Measurements from ENCODE around the gene NXPE4.
"Not testable (repeated sequence)": the region's sequence is repeated elsewhere in the genome, so short reads cannot be mapped to it uniquely, and the experiment has no call there.

NXPE4 gene

GRCh38 chr11:114614127-114614720 is 18.6 kb upstream of the NXPE4 start:
- H3K4me3 ChIP-seq (ENCODE audit: low read depth, low read length) = no peak overlapping the region
- TF ChIP-seq CTCF (IDR thresholded peaks at IDR 0.05; ENCODE audit: low read depth, low read length) = no peak

- not testable (repeated sequence) for H3K4me3 ChIP-seq (ENCODE audit: low read depth, low read length)
Observed at GRCh38 chr11:114613094-114613493, 17.5 kb upstream of the NXPE4 start.

GRCh38 chr11:114612686-114613085 is 17.1 kb upstream of the NXPE4 start:
- H3K4me3 ChIP-seq (ENCODE audit: low read depth, low read length) = no peak overlapping the region
- no peak for TF ChIP-seq CTCF (IDR thresholded peaks at IDR 0.05; ENCODE audit: low read depth, low read length)

- H3K4me3 ChIP-seq (ENCODE audit: low read depth, low read length) = not testable (repeated sequence)
Observed at GRCh38 chr11:114612199-114612598, 16.6 kb upstream of the NXPE4 start.

- no peak overlapping the region for H3K4me3 ChIP-seq (ENCODE audit: low read depth, low read length)
- TF ChIP-seq CTCF (IDR thresholded peaks at IDR 0.05; ENCODE audit: low read depth, low read length) = no peak
Observed at GRCh38 chr11:114610984-114611944, 15.7 kb upstream of the NXPE4 start.

- H3K4me3 ChIP-seq (ENCODE audit: low read depth, low read length) = no peak overlapping the region
- no peak for TF ChIP-seq CTCF (IDR thresholded peaks at IDR 0.05; ENCODE audit: low read depth, low read length)
Observed at GRCh38 chr11:114610550-114610949, 15.0 kb upstream of the NXPE4 start.

GRCh38 chr11:114609429-114609828 is 13.8 kb upstream of the NXPE4 start:
- H3K4me3 ChIP-seq (ENCODE audit: low read depth, low read length) = no peak overlapping the region
- TF ChIP-seq CTCF (IDR thresholded peaks at IDR 0.05; ENCODE audit: low read depth, low read length) = no peak

GRCh38 chr11:114608605-114609004 is 13.0 kb upstream of the NXPE4 start:
- not testable (repeated sequence) for H3K4me3 ChIP-seq (ENCODE audit: low read depth, low read length)
